GM20431 (cell line): ENCODE results near the gene DYNC1I1.

Source experiments
- in situ Hi-C: fragments of 300-500 bp; cut with MseI, MboI; formaldehyde crosslinking; loops from one replicate; pipeline ENCODE4 v1.15.0; 2020; ENCODE audit warnings: low sequenced_read_pairs; ENCODE audit not compliant: unreplicated experiment

Gene DYNC1I1

GRCh38 chr7:95899919-95900513, 127.7 kb downstream of the DYNC1I1 start:
- in situ Hi-C loops, result loop anchor here (25.0 kb wide), 1 partner anchor 1137 kb away; no protein-coding TSS in a partner anchor

DNA sequence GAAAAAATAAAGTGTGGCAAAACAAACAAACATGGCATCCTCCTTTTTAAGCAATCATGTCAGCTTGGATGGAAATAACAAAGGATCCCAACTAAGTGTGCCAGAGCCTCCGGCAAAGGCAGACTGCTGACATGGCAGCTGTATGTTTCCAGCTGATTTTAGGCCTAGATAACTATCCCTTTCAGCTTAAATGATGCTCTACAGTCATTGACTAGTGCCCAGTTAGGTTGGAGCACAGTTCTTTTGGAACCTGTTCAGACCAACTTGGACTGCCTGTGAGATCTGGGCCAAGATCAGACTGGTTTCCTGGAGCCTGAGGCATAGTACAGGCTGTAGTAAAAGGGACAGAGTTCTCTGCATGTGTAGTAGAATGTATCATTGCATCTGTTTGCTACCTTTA, 128.7 kb downstream of the DYNC1I1 start:
- in situ Hi-C loops, result loop anchor here (25.0 kb wide), 1 partner anchor 1136 kb away; no protein-coding TSS in a partner anchor

DNA sequence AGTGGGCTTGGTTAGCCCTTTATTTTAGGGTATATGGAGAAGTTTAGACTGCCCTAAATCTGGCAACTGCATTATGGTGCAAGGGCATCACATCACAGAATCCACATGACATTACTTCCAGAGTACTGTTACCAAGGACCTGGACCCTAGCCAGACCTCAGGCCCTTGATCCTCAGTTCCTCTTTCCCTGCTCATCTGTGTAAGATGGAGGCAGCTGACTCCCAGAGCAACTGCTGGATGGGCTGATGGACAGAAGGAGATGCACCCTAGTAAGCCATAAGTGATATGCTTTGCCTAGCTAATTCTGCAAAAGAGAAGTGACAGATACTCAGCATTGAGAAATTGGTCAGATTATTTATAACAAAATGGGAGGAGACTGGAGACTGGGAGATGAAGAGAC, 131.7 kb downstream of the DYNC1I1 start:
- in situ Hi-C loops, result loop anchor here (25.0 kb wide), 1 partner anchor 1133 kb away; no protein-coding TSS in a partner anchor

- in situ Hi-C loops, result loop anchor here (25.0 kb wide), 1 partner anchor 1132 kb away; no protein-coding TSS in a partner anchor
Observed at GRCh38 chr7:95905167-95905566, 132.8 kb downstream of the DYNC1I1 start.

GRCh38 chr7:95906851-95907250, 134.5 kb downstream of the DYNC1I1 start:
- in situ Hi-C loops, result loop anchor here (25.0 kb wide), 1 partner anchor 1130 kb away; no protein-coding TSS in a partner anchor

- in situ Hi-C loops, result loop anchor here (25.0 kb wide), 1 partner anchor 1130 kb away; no protein-coding TSS in a partner anchor
Observed at GRCh38 chr7:95907337-95907736, 135.0 kb downstream of the DYNC1I1 start.

DNA sequence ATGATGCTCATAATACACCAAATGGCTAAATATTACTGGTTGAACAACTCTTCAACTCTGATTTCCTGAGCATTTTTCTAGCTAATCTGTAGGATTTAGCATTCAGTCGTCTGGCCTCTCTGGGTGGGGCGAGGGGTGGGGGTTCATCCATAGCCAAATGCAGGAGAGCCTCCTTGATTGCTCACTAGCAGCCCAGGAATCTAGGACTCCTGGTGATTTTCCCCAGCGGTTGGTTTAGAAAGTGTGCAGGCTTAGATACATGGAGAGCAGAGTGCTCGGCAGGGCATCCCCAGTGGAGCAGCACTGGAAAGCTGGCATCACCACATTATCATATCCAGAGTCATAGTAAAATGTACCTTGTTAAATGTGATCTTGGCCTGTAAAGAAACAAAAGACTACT, 136.1 kb downstream of the DYNC1I1 start:
- in situ Hi-C loops, result loop anchor here (25.0 kb wide), 1 partner anchor 1129 kb away; no protein-coding TSS in a partner anchor

DNA sequence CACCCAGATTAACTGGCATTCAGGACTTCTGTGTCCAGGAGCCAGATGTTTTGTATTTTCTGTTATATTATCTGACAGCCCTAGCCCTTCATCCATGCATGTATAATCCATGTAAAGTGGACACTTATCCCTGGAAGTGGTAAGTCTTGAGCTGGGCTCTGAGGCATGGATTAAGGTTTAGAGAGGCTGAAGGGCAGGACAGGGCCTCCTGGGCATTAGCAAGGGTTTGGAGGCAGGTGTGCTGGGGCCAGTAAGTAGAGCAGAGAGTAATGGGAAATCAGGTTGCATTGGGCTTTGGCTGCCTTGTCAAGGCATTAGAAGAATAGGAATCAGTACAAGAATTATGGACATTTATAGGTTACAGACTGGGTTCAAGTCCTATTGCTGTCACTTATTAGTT, 138.0 kb downstream of the DYNC1I1 start:
- in situ Hi-C loops, result loop anchor here (25.0 kb wide), 1 partner anchor 1127 kb away; no protein-coding TSS in a partner anchor

- in situ Hi-C loops, result loop anchor here (25.0 kb wide), 1 partner anchor 1122 kb away; no protein-coding TSS in a partner anchor
Observed at GRCh38 chr7:95915731-95916130, 143.4 kb downstream of the DYNC1I1 start.

DNA sequence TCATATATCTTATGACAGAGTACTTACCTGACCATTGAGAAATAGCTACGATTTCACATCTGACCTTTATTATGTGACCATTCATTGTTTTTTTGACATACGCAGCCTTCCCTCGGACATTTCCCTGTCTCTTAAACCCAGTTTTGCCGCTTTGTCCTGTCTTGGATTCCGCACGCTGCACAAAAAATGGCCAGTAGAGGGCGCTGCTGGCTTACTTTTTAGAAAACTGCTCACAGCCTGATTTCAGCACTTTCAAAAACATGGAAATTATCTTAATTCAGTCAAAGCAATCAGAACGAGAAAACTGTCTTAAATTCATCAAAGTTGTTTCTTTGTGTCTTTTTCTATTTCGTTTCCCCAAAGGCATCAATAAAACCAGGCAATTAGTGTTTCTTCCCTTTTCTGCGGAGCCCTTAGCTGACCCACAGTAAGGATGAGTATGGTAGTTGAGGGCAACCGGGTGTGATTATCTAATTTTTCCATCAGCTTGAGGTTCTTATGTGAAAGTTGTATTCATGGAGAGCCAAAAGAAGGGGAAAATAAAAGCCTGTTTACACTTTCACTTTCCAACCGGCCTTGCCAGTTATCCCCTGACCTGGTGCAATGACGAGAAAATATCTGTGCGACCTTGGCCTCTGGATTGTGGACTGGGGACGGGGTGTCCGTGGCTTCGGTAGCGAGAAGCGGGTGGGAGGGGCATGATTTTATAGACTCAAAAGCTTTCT, 144.4 kb downstream of the DYNC1I1 start:
- in situ Hi-C loops, result loop anchor here (25.0 kb wide), 1 partner anchor 1121 kb away; no protein-coding TSS in a partner anchor

DNA sequence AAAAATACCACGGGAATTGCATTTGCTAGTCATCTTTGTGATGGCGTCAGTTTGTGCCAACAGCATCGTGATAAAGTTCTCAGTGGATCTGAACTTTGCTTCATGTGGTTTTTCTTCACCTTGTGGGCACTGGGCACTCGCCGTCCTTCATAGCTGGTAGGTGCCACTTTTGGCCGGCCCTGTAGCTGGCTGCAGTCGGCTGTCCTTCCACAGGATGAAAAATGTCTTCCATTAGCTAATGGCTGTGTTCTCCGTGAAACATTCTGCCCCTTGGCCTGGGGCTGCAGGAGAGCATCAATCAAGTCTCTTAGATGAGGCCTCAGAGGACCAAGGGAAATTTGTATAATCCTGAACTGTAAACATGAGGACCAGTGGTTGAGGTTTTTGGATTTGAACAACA, 145.3 kb downstream of the DYNC1I1 start:
- in situ Hi-C loops, result loop anchor here (25.0 kb wide), 1 partner anchor 1120 kb away; no protein-coding TSS in a partner anchor

DNA sequence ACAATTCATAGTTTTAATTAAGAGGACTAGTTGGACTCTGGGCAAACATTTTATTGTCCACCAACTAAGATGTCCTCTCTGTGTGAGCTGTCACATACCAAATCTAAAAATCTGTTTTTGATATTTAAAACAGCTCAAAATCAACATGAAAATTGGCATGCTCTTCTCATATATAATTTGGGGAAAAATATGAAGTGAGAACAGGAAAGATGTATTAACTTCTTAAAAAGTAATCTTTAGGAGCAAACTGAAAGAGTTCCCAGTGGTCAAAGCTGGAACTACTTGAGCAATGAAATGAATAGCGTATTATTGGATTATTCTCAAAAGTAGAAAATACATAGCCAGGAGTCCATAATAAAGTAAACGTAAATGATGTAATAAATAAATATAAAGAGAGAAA, 147.2 kb downstream of the DYNC1I1 start:
- in situ Hi-C loops, result loop anchor here (25.0 kb wide), 1 partner anchor 1118 kb away; no protein-coding TSS in a partner anchor

- in situ Hi-C loops, result loop anchor here (25.0 kb wide), 1 partner anchor 1116 kb away; no protein-coding TSS in a partner anchor
Observed at GRCh38 chr7:95921543-95921942, 149.2 kb downstream of the DYNC1I1 start.

DNA sequence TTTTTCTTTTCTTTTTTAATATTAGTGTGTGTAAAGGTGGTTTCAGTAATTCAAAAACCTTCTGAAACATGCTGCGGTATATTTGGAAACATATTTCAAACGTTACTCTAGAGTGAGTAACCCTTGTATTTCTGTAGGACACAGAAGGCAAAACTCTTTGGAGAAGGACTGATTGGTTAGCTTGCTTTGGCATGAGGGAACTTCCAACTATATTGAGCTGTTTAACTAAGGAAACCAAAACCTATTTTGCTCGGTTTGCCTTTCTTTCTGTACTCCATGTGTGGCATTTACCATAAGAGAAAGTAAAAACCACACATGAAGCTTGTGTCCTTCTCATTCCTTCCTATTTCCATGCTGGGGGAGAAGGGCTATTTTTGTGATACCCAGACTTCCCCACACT, 149.8 kb downstream of the DYNC1I1 start:
- in situ Hi-C loops, result loop anchor here (25.0 kb wide), 1 partner anchor 1115 kb away; no protein-coding TSS in a partner anchor

DNA sequence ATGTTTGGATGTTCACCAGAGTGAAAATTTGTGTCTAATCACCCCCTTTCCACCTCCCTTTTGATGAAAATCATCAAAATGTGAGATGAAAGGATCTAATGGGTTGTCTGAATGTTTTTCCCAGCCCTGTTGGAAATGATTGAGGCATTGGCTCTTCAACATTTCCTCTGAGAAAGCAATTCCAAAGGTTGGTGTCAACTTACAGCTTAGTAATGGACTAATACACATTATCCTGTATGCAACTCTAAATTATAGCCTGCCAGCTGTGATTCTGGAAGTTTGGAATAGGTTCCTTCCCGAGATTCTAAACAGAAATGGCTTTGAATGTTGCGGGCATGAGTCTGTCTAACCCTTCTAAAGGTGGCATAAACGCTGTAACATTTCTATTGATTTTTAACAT, 152.9 kb downstream of the DYNC1I1 start:
- in situ Hi-C loops, result no loop called here

DNA sequence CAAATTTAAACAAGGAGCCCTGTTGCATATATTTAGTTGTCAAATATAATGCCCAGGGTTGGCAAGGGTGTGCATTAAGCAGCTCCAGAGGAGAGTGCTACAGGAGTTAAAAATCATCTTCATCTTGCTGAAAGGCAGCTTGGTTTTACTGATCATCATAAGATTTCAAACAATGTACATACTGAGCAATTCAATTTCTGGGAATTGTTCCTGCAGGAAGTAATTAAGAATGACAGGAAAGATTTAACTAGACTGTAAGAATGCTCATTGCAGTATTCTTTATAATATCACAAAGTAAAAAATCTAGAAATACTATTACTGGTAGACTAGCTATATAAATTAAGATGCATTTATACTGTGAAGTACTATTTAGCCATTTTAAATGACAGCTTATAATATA, 153.6 kb downstream of the DYNC1I1 start:
- in situ Hi-C loops, result no loop called here

DNA sequence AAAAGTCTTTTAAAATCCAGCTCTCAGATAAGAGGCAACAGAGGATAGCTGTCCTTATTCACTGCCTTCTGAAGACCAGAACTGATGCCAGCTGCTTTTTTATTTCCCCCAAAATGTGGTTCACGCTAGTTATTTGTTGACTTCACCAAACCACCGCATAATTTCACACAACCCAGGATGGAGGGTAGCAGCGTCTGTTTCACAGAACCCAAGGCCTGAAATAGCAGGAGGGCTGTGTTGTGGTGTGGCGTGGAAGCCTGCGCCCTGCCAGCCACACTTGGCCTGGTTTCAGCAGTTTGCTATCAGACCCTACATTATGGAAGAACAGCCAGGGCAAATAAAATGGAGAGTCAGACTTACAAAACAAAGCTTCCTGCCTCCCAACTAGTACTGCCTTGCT, 155.4 kb downstream of the DYNC1I1 start:
- in situ Hi-C loops, result no loop called here

DNA sequence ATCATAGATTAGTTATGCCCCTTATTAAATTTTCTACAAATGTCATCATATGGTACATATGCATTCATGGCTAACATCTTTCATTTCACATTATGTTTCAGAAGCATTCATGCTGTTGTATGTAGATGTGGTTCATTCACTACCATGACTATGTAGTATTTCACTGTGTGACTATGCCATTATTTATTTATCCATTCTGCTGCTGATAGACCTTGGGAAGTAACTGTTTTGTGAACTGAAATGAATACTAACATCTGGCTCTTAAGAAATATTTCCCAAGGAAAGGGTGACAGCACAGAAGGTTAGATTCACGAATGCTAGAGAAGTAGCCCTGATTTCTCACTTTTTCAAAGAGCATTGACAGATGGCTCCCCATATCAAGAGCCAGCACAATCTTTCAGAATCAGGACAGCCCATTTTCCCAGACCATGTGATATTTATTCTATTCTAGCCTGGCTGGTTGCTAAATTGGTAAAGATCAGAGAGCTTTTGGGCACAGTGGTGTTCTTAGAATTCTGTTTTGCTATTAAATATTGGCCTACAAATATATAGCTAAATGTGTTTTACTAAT, 157.4 kb downstream of the DYNC1I1 start:
- in situ Hi-C loops, result no loop called here

DNA sequence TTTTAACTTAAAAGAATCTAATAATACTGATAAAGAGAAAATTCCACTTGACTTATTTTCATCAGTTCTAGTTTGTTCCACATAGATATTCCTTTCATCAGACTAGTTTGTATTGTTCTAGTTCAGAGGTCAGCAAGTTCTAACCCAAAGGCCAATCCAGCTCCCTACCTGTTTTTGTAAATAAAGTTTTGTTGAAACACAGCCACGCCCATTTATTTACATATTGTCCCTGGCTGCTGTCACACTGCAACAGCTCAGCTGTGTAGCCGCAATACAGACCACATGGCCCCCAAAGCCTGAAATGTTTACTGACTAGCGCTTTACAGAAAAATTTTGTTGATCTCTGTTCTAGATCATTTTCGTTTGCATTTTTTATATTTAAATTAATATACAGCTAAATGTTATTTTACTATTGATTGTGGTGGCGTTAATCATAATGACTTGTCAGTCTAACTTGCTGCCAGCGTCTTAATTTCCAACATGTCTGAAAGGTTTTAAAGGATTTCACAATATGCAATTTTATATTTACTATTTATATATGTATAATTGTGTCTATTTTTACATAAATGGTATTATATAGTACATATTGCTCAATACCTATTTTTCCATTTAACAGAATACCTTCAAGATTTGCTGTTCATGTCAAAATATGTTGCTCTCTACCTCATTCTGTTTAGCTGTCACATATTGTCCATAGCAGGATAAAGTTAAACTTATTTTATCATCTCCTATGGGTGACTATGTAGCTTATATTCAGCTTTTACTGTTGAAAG, 159.3 kb downstream of the DYNC1I1 start:
- in situ Hi-C loops, result no loop called here

GRCh38 chr7:95933618-95934017, 161.3 kb downstream of the DYNC1I1 start:
- in situ Hi-C loops, result no loop called here
